Activated CD8-positive, alpha-beta T cell treated with anti-CD3 and anti-CD28 coated beads for 36 hours (primary cell): ENCODE results near the gene PIK3AP1. TPM values are rescaled to one million over a fixed set of nuclear protein-coding genes. Genes with fewer than 3 reads are reported as not detected.
"Not testable (repeated sequence)": the region's sequence is repeated elsewhere in the genome, so short reads cannot be mapped to it uniquely, and the experiment has no call there.

Experiments
- ATAC-seq: fragments of 200-7000 bp; cut with Tn5 transposase; one replicate; pipeline ENCODE4 v1.10.0; 2021; ENCODE audit warnings: mild to moderate bottlenecking, moderate library complexity
- CTCF ChIA-PET: fragments of 350-600 bp; sonication (Branson Sonifier 250); formaldehyde crosslinking; loops from one replicate; lab custom pipeline; 2021; ENCODE audit warnings: antibody characterized with exemption; lab: Charles Lee
- POLR2A ChIA-PET: fragments of 350-600 bp; sonication (Branson Sonifier 250); formaldehyde crosslinking; loops from one replicate; lab custom pipeline; 2021; ENCODE audit warnings: antibody characterized with exemption; lab: Charles Lee
- DNase-seq: peaks from one replicate; pipeline ENCODE4 v3.0.0-alpha.2; 2020
- H3K27ac Mint-ChIP-seq: one replicate; pipeline ENCODE4 v1.8.0; 2021; ENCODE audit warnings: mild to moderate bottlenecking, mixed read lengths
- H3K27me3 Mint-ChIP-seq: one replicate; pipeline ENCODE4 v1.8.0; 2021; ENCODE audit warnings: mixed read lengths
- H3K36me3 Mint-ChIP-seq: one replicate; pipeline ENCODE4 v1.8.0; 2021; ENCODE audit warnings: low read depth, mixed read lengths
- H3K4me1 Mint-ChIP-seq: one replicate; pipeline ENCODE4 v1.8.0; 2021; ENCODE audit warnings: low read depth, mixed read lengths
- H3K4me3 Mint-ChIP-seq: one replicate; pipeline ENCODE4 v1.8.0; 2021; ENCODE audit warnings: mild to moderate bottlenecking, moderate library complexity, mixed read lengths
- H3K9me3 Mint-ChIP-seq: one replicate; pipeline ENCODE4 v1.8.0; 2021; ENCODE audit warnings: mixed read lengths
- CTCF ChIP-seq: fragments of 200-600 bp; IDR thresholded peaks from one replicate; pipeline ENCODE4 v1.8.0; 2022; ENCODE audit warnings: antibody characterized with exemption, mild to moderate bottlenecking
- intact Hi-C: fragments of 100-400 bp; cut with micrococcal nuclease; formaldehyde crosslinking; loops from one replicate; pipeline ENCODE4 v1.10.0; 2022
- total RNA-seq, 2 experiments: library from RNA; stranded (reverse); gene quantifications; one replicate each; pipeline ENCODE4 v1.2.3, GENCODE V29; 2021

PIK3AP1 gene
- total RNA-seq, 2 experiments from 2014 or later = 4.1 to 4.7 TPM

GRCh38 chr10:96764425-96765060, 44.2 kb upstream of the PIK3AP1 start:
- TF ChIP-seq CTCF = no peak
- no peak for ATAC-seq
- ChIA-PET CTCF (interaction anchor here (0.6 to 2.6 kb wide), 13 partner anchors 9 to 446 kb away, joined by 3 to 17 read pairs (median 4); no protein-coding TSS in a partner anchor), POLR2A (interaction anchor here (0.9 kb wide), 1 partner anchor 177 kb away, joined by 4 read pairs; no protein-coding TSS in a partner anchor)
- H3K27ac Mint-ChIP-seq = no peak overlapping the region
- no peaks in the 10 kb centered on the region for H3K27me3 Mint-ChIP-seq
- H3K4me1 Mint-ChIP-seq = no peaks in the 10 kb centered on the region
- intact Hi-C loops = loop anchor here (2.0 kb wide), 1 partner anchor 66 kb away; no protein-coding TSS in a partner anchor
- no peak overlapping the region for H3K4me3 Mint-ChIP-seq
- H3K36me3 Mint-ChIP-seq = no peaks in the 10 kb centered on the region
- no peaks in the 10 kb centered on the region for H3K9me3 Mint-ChIP-seq
- DNase-seq = no peak

- peaks cover 2% of the 10 kb centered on the region for H3K4me1 Mint-ChIP-seq
- H3K4me3 Mint-ChIP-seq = no peak overlapping the region
- no peak overlapping the region for H3K27ac Mint-ChIP-seq
- ChIA-PET POLR2A (no interaction called here), CTCF (interaction anchor here (0.7 to 1.6 kb wide), 2 partner anchors 10 to 117 kb away, joined by 3 to 4 read pairs; no protein-coding TSS in a partner anchor)
- no peak for ATAC-seq
- no peaks in the 10 kb centered on the region for H3K36me3 Mint-ChIP-seq
- no peaks in the 10 kb centered on the region for H3K9me3 Mint-ChIP-seq
- intact Hi-C loops = no loop called here
- no peak for TF ChIP-seq CTCF
- no peak for DNase-seq
- H3K27me3 Mint-ChIP-seq = no peaks in the 10 kb centered on the region
Observed at GRCh38 chr10:96758423-96758822, 38.1 kb upstream of the PIK3AP1 start.

GRCh38 chr10:96756111-96756903, 36.0 kb upstream of the PIK3AP1 start:
- DNase-seq = no peak
- POLR2A ChIA-PET = no interaction called here
- CTCF ChIA-PET = interaction anchor here (1.2 to 1.3 kb wide), 3 partner anchors 8 to 89 kb away, joined by 3 read pairs; no protein-coding TSS in a partner anchor
- no peaks in the 10 kb centered on the region for H3K27me3 Mint-ChIP-seq
- peaks cover 2% of the 10 kb centered on the region for H3K4me1 Mint-ChIP-seq
- H3K27ac Mint-ChIP-seq = no peak overlapping the region
- no peaks in the 10 kb centered on the region for H3K9me3 Mint-ChIP-seq
- no peak for TF ChIP-seq CTCF
- no peak for ATAC-seq
- H3K36me3 Mint-ChIP-seq = no peaks in the 10 kb centered on the region
- no peak overlapping the region for H3K4me3 Mint-ChIP-seq
- intact Hi-C loops = no loop called here

- CTCF ChIA-PET = interaction anchor here (1.4 kb wide), 1 partner anchor 10 kb away, joined by 4 read pairs; no protein-coding TSS in a partner anchor
- TF ChIP-seq CTCF = no peak
- H3K27me3 Mint-ChIP-seq = no peaks in the 10 kb centered on the region
- no peak overlapping the region for H3K4me3 Mint-ChIP-seq
- no peak overlapping the region for H3K27ac Mint-ChIP-seq
- no peaks in the 10 kb centered on the region for H3K9me3 Mint-ChIP-seq
- ATAC-seq (no peak), DNase-seq (no peak)
- H3K4me1 Mint-ChIP-seq = peaks cover 2% of the 10 kb centered on the region
- H3K36me3 Mint-ChIP-seq = no peaks in the 10 kb centered on the region
- POLR2A ChIA-PET = no interaction called here
- intact Hi-C loops = no loop called here
Observed at GRCh38 chr10:96753956-96754355, 33.6 kb upstream of the PIK3AP1 start.

- H3K27me3 Mint-ChIP-seq = no peaks in the 10 kb centered on the region
- ChIA-PET CTCF (no interaction called here), POLR2A (no interaction called here)
- ATAC-seq (no peak), DNase-seq (no peak)
- peaks cover 8% of the 10 kb centered on the region for H3K4me1 Mint-ChIP-seq
- no peaks in the 10 kb centered on the region for H3K36me3 Mint-ChIP-seq
- no peak overlapping the region for H3K4me3 Mint-ChIP-seq
- no peaks in the 10 kb centered on the region for H3K9me3 Mint-ChIP-seq
- TF ChIP-seq CTCF = no peak
- intact Hi-C loops = no loop called here
- H3K27ac Mint-ChIP-seq = no peak overlapping the region
Observed at GRCh38 chr10:96752375-96752774, 32.1 kb upstream of the PIK3AP1 start.

- H3K27me3 Mint-ChIP-seq, H3K4me1 Mint-ChIP-seq, POLR2A ChIA-PET, H3K9me3 Mint-ChIP-seq, H3K36me3 Mint-ChIP-seq, ATAC-seq, H3K4me3 Mint-ChIP-seq, DNase-seq, intact Hi-C loops, H3K27ac Mint-ChIP-seq: not testable (repeated sequence)
- CTCF ChIA-PET = interaction anchor here (0.7 kb wide), 1 partner anchor 417 kb away, joined by 3 read pairs; no protein-coding TSS in a partner anchor
Observed at GRCh38 chr10:96750316-96750715, 30.0 kb upstream of the PIK3AP1 start.
